HEK293 (cell line): Measurements from ENCODE around the gene CEP85L.

ENCODE experiments used
- CTCF ChIA-PET: fragments of 350-600 bp; formaldehyde crosslinking; extraction: SDS; loops from one replicate; lab custom pipeline; 2021; ENCODE audit warnings: antibody characterized with exemption; lab: Yijun Ruan, JAX
- POLR2A ChIA-PET: fragments of 300-600 bp; formaldehyde crosslinking; extraction: SDS; loops from one replicate; lab custom pipeline; 2020; ENCODE audit warnings: antibody characterized with exemption, inconsistent platforms; lab: Yijun Ruan, JAX
- H3K27ac ChIP-seq: fragments of 200-500 bp; sonication (Bioruptor generic); 2 replicates; pipeline ENCODE4 v1.5.1; 2014; ENCODE audit warnings: low read depth, low read length, control low read depth, inconsistent platforms; ENCODE audit errors: extremely low read depth
- H3K36me3 ChIP-seq, 2 experiments: fragments of 200-500 bp in 1 of 2; sonication (Bioruptor generic) in 1 of 2; 1 replicate in 1 of 2; 2 replicates in 1 of 2; pipeline ENCODE4 v1.5.1; 2014 to 2017; ENCODE audit warnings: inconsistent platforms in 2 of 2, low read length in 2 of 2; ENCODE audit not compliant: control insufficient read depth in 2 of 2, insufficient read depth in 1 of 2
- H3K4me1 ChIP-seq: fragments of 200-500 bp; sonication (Bioruptor generic); 2 replicates; pipeline ENCODE4 v1.5.1; 2014; ENCODE audit warnings: mild to moderate bottlenecking, low read length, inconsistent platforms; ENCODE audit not compliant: control insufficient read depth, insufficient read depth
- H3K4me3 ChIP-seq: 2 replicates; pipeline ENCODE4 v1.5.1; 2011; ENCODE audit warnings: low read depth, mild to moderate bottlenecking, control low read depth, low read length, moderate library complexity
- H3K9me3 ChIP-seq: fragments of 200-500 bp; sonication (Bioruptor generic); 2 replicates; pipeline ENCODE4 v1.5.1; 2014; ENCODE audit warnings: low read depth, low read length, inconsistent platforms; ENCODE audit not compliant: control insufficient read depth, insufficient read depth
- BCL11A ChIP-seq: fragments of 450-650 bp; formaldehyde crosslinking; IDR thresholded peaks from 2 replicates; pipeline ENCODE4 v1.5.1; 2016; ENCODE audit warnings: low read depth, missing biosample characterization, missing genetic modification characterization
- GLIS1 ChIP-seq: fragments of 450-650 bp; formaldehyde crosslinking; IDR thresholded peaks from 2 replicates; pipeline ENCODE4 v1.5.1; 2016; ENCODE audit warnings: missing biosample characterization, missing genetic modification characterization
- KLF17 ChIP-seq: fragments of 450-650 bp; formaldehyde crosslinking; IDR thresholded peaks from 2 replicates; pipeline ENCODE4 v1.5.1; 2016; ENCODE audit warnings: missing biosample characterization, missing genetic modification characterization
- KLF9 ChIP-seq: fragments of 450-650 bp; formaldehyde crosslinking; IDR thresholded peaks from 2 replicates; pipeline ENCODE4 v1.5.1; 2016; ENCODE audit warnings: missing biosample characterization, missing genetic modification characterization, low read depth
- SCRT2 ChIP-seq: fragments of 450-650 bp; formaldehyde crosslinking; IDR thresholded peaks from 2 replicates; pipeline ENCODE4 v1.5.1; 2016; ENCODE audit warnings: missing biosample characterization, missing genetic modification characterization
- ZBTB26 ChIP-seq: fragments of 450-650 bp; formaldehyde crosslinking; optimal IDR thresholded peaks from 2 replicates; pipeline ENCODE3; 2016; ENCODE audit warnings: missing biosample characterization, mild to moderate bottlenecking, missing genetic modification characterization
- ZFP37 ChIP-seq: fragments of 450-650 bp; formaldehyde crosslinking; IDR thresholded peaks from 2 replicates; pipeline ENCODE4 v1.5.1; 2016; ENCODE audit warnings: missing biosample characterization, missing genetic modification characterization
- ZNF10 ChIP-seq: fragments of 450-650 bp; formaldehyde crosslinking; IDR thresholded peaks from 2 replicates; pipeline ENCODE4 v1.5.1; 2017; ENCODE audit warnings: missing biosample characterization, missing genetic modification characterization
- ZNF155 ChIP-seq: fragments of 450-650 bp; formaldehyde crosslinking; IDR thresholded peaks from 2 replicates; pipeline ENCODE4 v1.5.1; 2016; ENCODE audit warnings: missing biosample characterization, missing genetic modification characterization
- ZNF214 ChIP-seq: fragments of 450-650 bp; formaldehyde crosslinking; IDR thresholded peaks from 2 replicates; pipeline ENCODE4 v1.5.1; 2017; ENCODE audit warnings: missing biosample characterization, mild to moderate bottlenecking, missing genetic modification characterization, borderline replicate concordance
- ZNF274 ChIP-seq, 2 experiments: fragments of 200-500 bp in 1 of 2; fragments of 450-650 bp in 1 of 2; sonication (Bioruptor generic) in 1 of 2; formaldehyde crosslinking in 1 of 2; IDR thresholded peaks; 2 replicates each; pipeline versions ENCODE4 v1.5.1 to v1.6.1; 2014 to 2016; ENCODE audit warnings: borderline replicate concordance in 1 of 2, inconsistent platforms in 1 of 2, low read length in 1 of 2, missing biosample characterization in 1 of 2, missing genetic modification characterization in 1 of 2
- ZNF354C ChIP-seq: fragments of 450-650 bp; formaldehyde crosslinking; IDR thresholded peaks from 2 replicates; pipeline ENCODE4 v1.5.1; 2016; ENCODE audit warnings: missing biosample characterization, missing genetic modification characterization, low read depth, borderline replicate concordance
- ZNF501 ChIP-seq: fragments of 450-650 bp; formaldehyde crosslinking; IDR thresholded peaks from 2 replicates; pipeline ENCODE4 v1.5.1; 2016; ENCODE audit warnings: missing biosample characterization, missing genetic modification characterization
- ZNF521 ChIP-seq: fragments of 450-650 bp; formaldehyde crosslinking; IDR thresholded peaks from 2 replicates; pipeline ENCODE4 v1.5.1; 2017; ENCODE audit warnings: missing biosample characterization, mild to moderate bottlenecking, missing genetic modification characterization
- ZNF629 ChIP-seq: fragments of 450-650 bp; formaldehyde crosslinking; IDR thresholded peaks from 2 replicates; pipeline ENCODE4 v1.5.1; 2017; ENCODE audit warnings: missing biosample characterization, missing genetic modification characterization
- ZNF677 ChIP-seq: fragments of 450-650 bp; IDR thresholded peaks from 2 replicates; pipeline ENCODE4 v1.5.0; 2018; ENCODE audit warnings: missing biosample characterization, mild to moderate bottlenecking, missing genetic modification characterization, moderate library complexity
- ZNF791 ChIP-seq: fragments of 450-650 bp; formaldehyde crosslinking; IDR thresholded peaks from 2 replicates; pipeline ENCODE4 v1.5.1; 2016; ENCODE audit warnings: missing biosample characterization, missing genetic modification characterization
- ZSCAN4 ChIP-seq: fragments of 450-650 bp; formaldehyde crosslinking; IDR thresholded peaks from 2 replicates; pipeline ENCODE4 v1.5.1; 2017; ENCODE audit warnings: missing biosample characterization, missing genetic modification characterization
- TF ChIP-seq, protein P1 (sequence below): fragments of 450-650 bp; formaldehyde crosslinking; IDR thresholded peaks from 2 replicates; pipeline ENCODE4 v1.5.1; 2016; ENCODE audit warnings: missing biosample characterization, missing genetic modification characterization, borderline replicate concordance

Gene CEP85L

DNA sequence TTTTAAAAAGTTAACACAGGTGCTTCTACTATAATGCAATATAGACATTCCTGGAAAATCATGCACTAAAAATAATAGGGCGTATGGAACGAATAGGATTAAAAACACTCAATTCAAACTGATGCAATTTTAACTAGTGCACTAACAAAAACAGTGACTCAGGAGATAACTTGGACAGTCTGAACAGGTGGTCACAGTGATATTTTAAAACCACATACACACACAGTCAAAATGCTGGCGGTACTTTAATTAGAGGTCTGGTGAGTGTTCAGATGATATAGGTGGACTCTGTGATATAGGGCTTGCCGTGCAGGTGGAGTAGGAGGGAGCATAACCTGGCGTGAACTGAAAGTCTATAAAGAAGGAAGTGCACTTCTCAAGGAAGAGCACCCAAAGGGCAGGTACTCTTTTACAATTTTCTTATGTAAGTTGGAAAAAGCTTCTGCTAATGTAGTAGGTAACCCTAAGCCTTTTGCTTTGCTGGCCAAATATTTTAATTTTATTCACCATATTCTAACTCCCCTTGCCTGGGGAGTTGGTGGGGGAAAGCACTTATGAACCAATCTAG lies 145.2 kb downstream of the CEP85L start (continued):
- no peak for TF ChIP-seq KLF17 (tag by site-specific recombination)
- no peak for TF ChIP-seq ZNF791 (tag by site-specific recombination)
- TF ChIP-seq ZNF155 (tag by site-specific recombination), result no peak
- TF ChIP-seq ZFP37, result no peak
- no peak for TF ChIP-seq ZNF10 (tag by site-specific recombination)
- TF ChIP-seq KLF9 (tag by site-specific recombination), result no peak

- Histone ChIP-seq H3K4me1 (no peaks in the 10 kb centered on the region), H3K36me3 (peaks cover 0 to 9% of the 10 kb centered on the region in 2 experiments; a peak in 2 of 3 replicates), H3K27ac (no peak overlapping the region), H3K9me3 (no peaks in the 10 kb centered on the region), H3K4me3 (no peak overlapping the region)
- ChIA-PET POLR2A (no interaction called here), CTCF (no interaction called here)
- TF ChIP-seq ZBTB26 (tag by site-specific recombination) (no peak), GLIS1 (tag by site-specific recombination) (no peak), ZNF274 (IDR thresholded peaks at IDR 0.05; ENCODE audit: low read length) (no peak), ZNF274 (tag by site-specific recombination; IDR thresholded peaks at IDR 0.05; ENCODE audit: borderline replicate concordance) (no peak), ZNF677 (no peak), ZNF629 (tag by site-specific recombination) (no peak), ZNF501 (tag by site-specific recombination) (no peak), ZNF214 (tag by site-specific recombination) (no peak), ZNF354C (tag by site-specific recombination) (no peak), BCL11A (no peak), ZNF521 (tag by site-specific recombination) (no peak), SCRT2 (tag by site-specific recombination) (no peak), ZSCAN4 (no peak)
- TF ChIP-seq, protein P1, sequence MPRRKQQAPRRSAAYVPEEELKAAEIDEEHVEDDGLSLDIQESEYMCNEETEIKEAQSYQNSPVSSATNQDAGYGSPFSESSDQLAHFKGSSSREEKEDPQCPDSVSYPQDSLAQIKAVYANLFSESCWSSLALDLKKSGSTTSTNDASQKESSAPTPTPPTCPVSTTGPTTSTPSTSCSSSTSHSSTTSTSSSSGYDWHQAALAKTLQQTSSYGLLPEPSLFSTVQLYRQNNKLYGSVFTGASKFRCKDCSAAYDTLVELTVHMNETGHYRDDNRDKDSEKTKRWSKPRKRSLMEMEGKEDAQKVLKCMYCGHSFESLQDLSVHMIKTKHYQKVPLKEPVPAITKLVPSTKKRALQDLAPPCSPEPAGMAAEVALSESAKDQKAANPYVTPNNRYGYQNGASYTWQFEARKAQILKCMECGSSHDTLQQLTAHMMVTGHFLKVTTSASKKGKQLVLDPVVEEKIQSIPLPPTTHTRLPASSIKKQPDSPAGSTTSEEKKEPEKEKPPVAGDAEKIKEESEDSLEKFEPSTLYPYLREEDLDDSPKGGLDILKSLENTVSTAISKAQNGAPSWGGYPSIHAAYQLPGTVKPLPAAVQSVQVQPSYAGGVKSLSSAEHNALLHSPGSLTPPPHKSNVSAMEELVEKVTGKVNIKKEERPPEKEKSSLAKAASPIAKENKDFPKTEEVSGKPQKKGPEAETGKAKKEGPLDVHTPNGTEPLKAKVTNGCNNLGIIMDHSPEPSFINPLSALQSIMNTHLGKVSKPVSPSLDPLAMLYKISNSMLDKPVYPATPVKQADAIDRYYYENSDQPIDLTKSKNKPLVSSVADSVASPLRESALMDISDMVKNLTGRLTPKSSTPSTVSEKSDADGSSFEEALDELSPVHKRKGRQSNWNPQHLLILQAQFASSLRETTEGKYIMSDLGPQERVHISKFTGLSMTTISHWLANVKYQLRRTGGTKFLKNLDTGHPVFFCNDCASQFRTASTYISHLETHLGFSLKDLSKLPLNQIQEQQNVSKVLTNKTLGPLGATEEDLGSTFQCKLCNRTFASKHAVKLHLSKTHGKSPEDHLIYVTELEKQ (tag by site-specific recombination), result no peak
Observed at GRCh38 chr6:118505656-118506055, 145.7 kb downstream of the CEP85L start.
